HG02642 (cell line): ENCODE data around the gene SNX25.
"Not testable (repeated sequence)": the region's sequence is repeated elsewhere in the genome, so short reads cannot be mapped to it uniquely, and the experiment has no call there.

ENCODE experiments used
- ATAC-seq: cut with Tn5 transposase; IDR thresholded peaks from one replicate; pipeline ENCODE4 v1.9.1; 2021; ENCODE audit warnings: mild to moderate bottlenecking; ENCODE audit not compliant: unreplicated experiment, poor library complexity

Gene SNX25

GRCh38 chr4:185204238-185204910, 5.0 kb upstream of the SNX25 start:
- no peak for ATAC-seq

GRCh38 chr4:185205073-185205472, 4.3 kb upstream of the SNX25 start:
- ATAC-seq = not testable (repeated sequence)

GRCh38 chr4:185205697-185206342, 3.6 kb upstream of the SNX25 start:
- no peak for ATAC-seq

GRCh38 chr4:185207466-185207865, 1.9 kb upstream of the SNX25 start:
- ATAC-seq = no peak

- ATAC-seq = peak; percentile 27
These were observed 379 bp downstream of the SNX25 start for GRCh38 chr4:185209852-185210101.

- peak; percentile 22 for ATAC-seq
These were observed 944 bp downstream of the SNX25 start for GRCh38 chr4:185210102-185210981.

- no peak for ATAC-seq
These were observed 1.6 kb downstream of the SNX25 start for GRCh38 chr4:185211035-185211434.

GRCh38 chr4:185211641-185212040, 2.2 kb downstream of the SNX25 start:
- ATAC-seq = no peak

GRCh38 chr4:185212581-185212980, 3.2 kb downstream of the SNX25 start:
- no peak for ATAC-seq

- peak; percentile 34 for ATAC-seq
These were observed 4.5 kb downstream of the SNX25 start for GRCh38 chr4:185213877-185214276.

GRCh38 chr4:185215261-185215660, 5.9 kb downstream of the SNX25 start:
- ATAC-seq = no peak

- no peak for ATAC-seq
These were observed 8.1 kb downstream of the SNX25 start for GRCh38 chr4:185217408-185217975.

GRCh38 chr4:185218312-185218711, 8.9 kb downstream of the SNX25 start:
- ATAC-seq = no peak

- peak; percentile 65 for ATAC-seq
These were observed 10.3 kb downstream of the SNX25 start for GRCh38 chr4:185219551-185220344.

- ATAC-seq = no peak
These were observed 12.1 kb downstream of the SNX25 start for GRCh38 chr4:185221491-185221890.

- no peak for ATAC-seq
These were observed 12.5 kb downstream of the SNX25 start for GRCh38 chr4:185221912-185222311.

GRCh38 chr4:185222598-185222997, 13.2 kb downstream of the SNX25 start:
- ATAC-seq = no peak

GRCh38 chr4:185224597-185224996, 15.2 kb downstream of the SNX25 start:
- no peak for ATAC-seq

- ATAC-seq = no peak
These were observed 16.5 kb downstream of the SNX25 start for GRCh38 chr4:185225940-185226339.

- no peak for ATAC-seq
These were observed 17.7 kb downstream of the SNX25 start for GRCh38 chr4:185227131-185227551.
